GM12865 (cell line): ENCODE results near the gene MYO18B.
A peak's percentile ranks its signal among the peaks of the same experiment; 100 is the strongest.

ENCODE experiments used
- DNase-seq: peaks from one replicate; pipeline ENCODE4 v3.0.0; 2010; ENCODE audit warnings: low read depth
- H3K4me3 ChIP-seq: 2 replicates; pipeline ENCODE4 v1.5.1; 2011; ENCODE audit warnings: mild to moderate bottlenecking, low read depth, low read length, control low read depth
- CTCF ChIP-seq: IDR thresholded peaks from 2 replicates; pipeline ENCODE4 v1.5.1; 2011; ENCODE audit warnings: low read length, control low read depth, low read depth, inconsistent platforms; ENCODE audit not compliant: insufficient read depth; ENCODE audit errors: missing control alignments

Gene MYO18B

DNA sequence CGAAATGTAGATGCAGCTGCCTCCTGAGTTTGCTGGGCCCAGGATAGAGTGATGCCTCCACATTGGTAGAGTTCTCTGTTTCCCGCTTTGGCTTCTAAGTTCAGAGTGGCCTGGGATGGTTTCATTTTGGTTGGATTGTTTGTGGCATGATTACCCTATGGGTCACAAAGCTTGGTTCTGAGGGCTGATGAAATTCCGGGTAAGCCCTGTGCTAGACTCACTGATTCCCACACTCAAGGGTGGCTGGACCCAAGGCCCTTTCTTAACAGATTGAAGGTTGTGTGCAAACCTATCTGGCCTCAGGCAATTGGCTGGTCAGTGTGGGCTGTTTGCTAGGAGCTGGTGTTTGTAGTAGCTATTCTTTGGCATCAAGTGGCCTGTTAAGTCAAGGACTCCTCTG, 158.4 kb downstream of the MYO18B start:
- H3K4me3 ChIP-seq = no peak overlapping the region
- TF ChIP-seq CTCF = no peak
- no peak for DNase-seq

DNA sequence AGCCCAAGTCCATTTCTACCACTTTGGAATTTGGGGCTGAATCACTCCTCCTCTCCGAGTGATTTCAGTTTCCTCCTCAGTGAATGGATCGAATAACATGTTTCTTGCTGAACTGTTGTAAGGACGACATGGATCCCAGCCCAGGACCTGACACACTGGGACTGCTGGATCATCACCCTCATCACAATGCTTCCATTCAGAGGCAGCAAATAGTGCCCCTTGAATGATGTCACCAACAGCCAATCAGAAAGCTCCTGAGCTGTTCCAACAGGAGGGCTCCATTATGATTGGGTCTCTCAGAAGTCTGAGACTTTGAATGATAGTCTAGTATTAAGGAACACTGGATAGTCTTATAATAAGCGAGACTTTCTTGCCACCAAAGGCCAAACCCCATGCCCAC, 158.9 kb downstream of the MYO18B start:
- TF ChIP-seq CTCF = no peak
- no peak overlapping the region for H3K4me3 ChIP-seq
- DNase-seq = no peak

DNA sequence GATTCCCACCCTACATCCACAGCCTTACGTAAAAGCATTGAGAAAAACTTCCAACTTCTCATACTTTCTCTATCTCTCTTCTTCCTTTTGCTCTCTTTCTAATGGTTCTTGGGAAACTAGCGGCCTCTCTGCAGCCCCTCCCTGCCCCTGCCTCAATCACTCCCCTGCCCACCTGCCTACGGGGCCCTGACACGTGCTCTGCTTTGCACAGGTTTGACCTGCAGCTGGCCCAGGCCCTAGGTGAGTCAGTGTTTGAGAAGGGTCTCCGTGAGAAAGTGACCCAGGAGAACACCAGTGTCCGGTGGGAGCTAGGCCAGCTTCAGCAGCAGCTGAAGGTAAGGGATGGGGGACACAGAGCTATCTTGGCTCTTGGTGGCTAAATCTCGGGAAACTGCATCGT, 160.4 kb downstream of the MYO18B start:
- no peak for TF ChIP-seq CTCF

DNA sequence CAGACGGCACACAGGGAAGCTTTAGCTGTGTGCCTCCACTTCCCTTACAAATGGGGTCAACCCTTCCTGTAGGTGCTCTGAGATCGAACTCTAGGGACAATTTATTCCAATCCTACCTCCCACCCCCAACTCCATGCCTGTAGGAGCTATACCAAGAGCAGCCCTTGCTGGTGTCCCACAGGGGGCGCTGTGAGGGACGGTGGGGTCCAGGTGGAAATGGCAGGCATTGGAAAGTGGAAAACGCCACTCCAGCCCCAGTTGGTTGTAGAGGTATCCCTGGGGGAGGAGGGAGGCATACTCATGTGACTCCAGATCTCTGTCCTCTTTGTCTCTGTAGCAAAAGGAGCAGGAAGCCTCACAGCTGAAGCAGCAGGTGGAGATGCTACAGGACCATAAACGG, 161.3 kb downstream of the MYO18B start:
- no peak overlapping the region for H3K4me3 ChIP-seq
- peak; percentile 11 for DNase-seq
- TF ChIP-seq CTCF = peak; percentile 47

More for the DNA sequence above, 160.4 kb downstream of the MYO18B start:
- no peak for DNase-seq
- H3K4me3 ChIP-seq = no peak overlapping the region

DNA sequence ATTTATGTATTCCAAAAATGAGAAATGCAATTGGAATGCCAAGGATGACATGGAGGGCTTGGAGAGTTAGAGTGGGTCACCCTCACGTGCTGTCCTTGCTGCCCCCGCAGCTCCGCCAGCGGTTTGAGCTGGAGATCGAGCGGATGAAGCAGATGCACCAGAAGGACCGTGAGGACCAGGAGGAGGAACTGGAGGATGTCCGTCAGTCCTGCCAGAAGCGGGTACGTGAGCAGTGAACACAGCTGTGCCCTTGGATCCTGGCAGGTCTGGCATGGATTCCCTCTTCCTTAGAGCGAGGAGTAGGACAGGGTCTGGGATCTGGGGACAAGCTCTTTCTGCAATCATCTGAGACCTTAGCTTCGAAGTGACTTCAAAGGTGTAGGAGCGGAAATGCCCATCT, 166.2 kb downstream of the MYO18B start:
- no peak for TF ChIP-seq CTCF
- DNase-seq = no peak
- no peak overlapping the region for H3K4me3 ChIP-seq

DNA sequence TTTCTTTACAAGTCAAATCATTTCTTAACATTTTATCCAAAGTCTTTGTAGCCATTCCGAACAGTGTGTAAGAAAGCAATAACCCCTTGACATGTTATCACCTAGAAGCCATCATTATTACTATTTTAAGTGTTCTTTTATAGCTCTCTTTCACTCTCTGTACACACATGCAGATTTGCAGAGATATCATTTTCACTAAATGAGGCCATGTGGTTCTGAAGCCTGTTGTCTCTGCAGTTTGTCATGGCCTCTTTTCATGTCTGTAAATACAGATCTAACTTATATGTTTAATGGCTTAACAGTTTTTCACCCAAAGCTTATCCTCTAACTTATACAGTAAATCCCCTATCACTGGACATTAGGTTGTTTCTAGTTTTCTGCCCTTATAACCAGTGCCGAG, 166.8 kb downstream of the MYO18B start:
- no peak for DNase-seq
- H3K4me3 ChIP-seq = no peak overlapping the region
- no peak for TF ChIP-seq CTCF

DNA sequence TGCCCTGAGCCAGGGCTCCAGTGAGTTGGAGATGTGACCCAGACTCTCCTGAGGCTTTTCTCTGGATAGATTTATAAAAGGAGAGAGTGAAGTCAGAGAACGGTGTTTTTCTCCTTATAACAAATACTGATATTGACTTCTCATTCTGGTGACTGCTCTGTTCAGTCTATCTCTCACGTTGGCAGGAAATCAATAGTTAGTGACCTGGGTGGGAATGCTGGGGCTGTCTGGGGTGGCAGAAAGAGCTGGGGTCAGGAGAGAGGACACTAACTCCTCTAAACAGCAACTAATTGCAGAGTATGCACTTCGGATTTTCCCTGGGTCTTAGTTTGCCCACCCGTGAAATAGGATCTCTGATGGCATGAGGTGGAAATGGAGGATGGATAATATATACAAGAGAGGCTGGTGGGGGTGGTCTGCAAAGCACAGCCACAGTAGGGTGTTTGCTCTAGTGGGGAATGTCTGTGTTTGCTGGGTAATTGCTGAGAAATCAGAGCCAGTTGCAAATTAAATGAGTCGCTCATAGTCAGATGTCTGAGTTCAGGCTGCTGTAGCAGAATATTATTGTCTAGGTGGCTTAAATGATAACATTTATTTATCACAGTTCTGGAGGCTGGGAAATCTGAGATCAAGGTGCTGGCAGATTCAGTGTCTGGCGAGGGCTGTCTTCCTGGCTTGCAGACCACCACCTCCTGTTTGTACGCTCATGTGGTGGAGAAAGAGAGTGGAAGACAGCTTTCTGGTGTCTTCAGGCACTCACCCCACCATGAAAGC, 167.8 kb downstream of the MYO18B start:
- H3K4me3 ChIP-seq = no peak overlapping the region
- DNase-seq = no peak
- TF ChIP-seq CTCF = no peak
